Amygdala (tissue), 56 donors: ENCODE measurements around the gene TMEM44.
"Not testable (repeated sequence)": the region's sequence is repeated elsewhere in the genome, so short reads cannot be mapped to it uniquely, and the experiment has no call there.

Experiments used
- DNase-seq, 56 donors: peaks; one replicate each; lab custom pipeline; 2025; lab: John Stamatoyannopoulos, UW

TMEM44 gene

GRCh38 chr3:194654443-194654842 is 21.2 kb upstream of the TMEM44 start:
- DNase-seq = no peak

- DNase-seq = no peak
Measured at GRCh38 chr3:194647747-194648146, 14.5 kb upstream of the TMEM44 start.

DNA sequence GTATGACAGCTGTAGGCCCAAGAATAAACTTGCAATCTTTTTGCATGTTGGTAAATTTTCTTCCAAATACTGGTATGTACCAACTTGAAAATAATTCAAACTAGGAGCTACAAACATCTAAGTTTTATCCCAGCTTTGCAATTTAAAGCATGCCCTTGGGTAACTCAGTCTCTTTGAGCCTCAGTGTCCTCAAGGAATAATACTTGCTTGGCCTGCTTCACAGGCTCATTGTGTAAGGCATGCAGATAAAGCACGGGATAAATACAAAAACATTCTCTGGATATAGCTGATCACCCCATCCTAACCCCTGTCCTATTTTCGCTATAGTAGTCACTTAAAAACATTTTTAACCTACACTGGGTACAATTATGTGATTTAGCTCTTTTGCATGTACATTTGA is 9.6 kb upstream of the TMEM44 start:
- DNase-seq = no peak

DNA sequence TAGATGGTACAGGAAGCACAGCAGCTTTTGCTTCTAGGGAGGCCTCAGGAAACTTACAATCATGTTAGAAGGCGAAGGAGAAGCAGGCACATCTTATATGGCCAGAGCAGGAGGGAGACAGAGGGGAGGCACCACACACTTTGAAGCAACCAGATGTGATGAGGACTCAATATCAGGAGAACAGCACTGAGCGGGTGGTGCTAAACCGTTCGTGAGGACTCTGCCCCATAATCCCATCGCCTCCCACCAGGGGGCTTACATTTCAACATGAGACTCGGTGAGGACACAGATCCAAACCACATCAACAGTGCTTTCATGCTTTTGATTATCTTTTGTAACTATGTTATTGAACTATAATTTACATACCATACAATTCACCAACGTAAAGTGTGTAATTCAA is 7.6 kb upstream of the TMEM44 start:
- DNase-seq = no peak

DNA sequence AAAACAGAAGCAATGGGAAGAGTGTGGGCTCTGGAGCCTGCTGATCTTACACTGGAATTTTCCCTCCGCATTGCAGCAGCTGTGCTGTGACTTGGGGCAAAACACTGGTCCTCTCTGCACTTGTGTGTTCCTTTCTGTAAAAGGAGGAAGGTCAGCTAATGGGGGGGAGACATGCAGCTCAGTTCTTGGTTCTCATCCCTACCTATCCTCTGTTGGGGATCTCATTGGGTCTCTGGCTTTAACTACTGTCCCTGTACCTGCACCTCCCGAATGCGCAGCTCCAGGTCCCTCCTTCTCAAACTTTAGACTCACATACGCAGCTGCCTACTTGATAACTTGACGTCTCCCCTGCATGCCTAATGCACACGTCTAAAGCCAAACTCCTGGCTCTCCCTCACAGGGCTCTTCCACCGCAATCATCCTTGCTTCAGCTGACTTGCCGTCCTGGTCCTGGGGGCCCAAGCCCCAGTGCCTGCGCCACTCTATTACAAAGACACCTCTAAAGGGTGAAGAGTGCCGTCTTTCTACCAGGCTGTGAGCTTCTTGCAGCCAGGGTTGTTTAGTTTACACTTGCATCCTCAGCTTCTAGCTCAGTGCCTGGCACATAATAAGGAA is 5.9 kb upstream of the TMEM44 start:
- no peak for DNase-seq

DNA sequence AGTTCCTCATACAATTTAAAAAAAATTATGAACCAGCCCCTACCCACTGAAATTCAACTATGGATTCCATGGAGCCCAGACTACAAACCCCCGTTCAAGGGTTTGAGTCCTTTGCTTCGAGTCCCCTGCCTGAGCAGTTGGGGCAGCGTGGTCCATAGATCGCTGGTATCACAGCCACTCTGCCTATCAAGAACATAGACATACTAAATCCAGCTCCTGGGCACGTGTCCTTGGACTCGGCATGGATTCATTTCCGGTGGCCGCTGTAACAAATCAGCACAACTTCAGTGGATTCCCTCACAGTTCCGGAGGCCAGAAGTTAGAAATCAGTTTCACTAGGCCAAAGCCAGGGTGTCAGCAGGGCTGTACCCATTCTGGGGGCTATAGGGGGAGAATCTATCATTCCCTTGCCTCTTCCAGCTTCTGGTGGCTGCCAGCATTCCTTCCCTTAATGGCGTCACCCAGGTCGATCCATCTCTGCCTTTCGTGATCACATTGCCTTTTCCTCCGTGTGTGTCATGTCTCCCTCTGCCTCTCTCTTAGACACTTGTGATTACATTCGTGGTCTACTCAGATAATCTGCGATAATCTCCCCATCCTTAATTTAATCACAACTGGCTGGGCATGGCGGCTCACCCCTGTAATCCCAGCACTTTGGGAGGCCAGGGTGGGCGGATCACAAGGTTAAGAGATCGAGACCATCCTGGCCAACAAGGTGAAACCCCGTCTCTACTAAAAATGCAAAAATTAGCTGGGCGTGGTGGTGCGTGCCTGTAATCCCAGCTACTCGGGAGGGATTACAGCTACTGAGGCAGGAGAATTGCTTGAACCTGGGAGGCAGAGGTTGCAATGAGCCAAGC is 4.6 kb upstream of the TMEM44 start:
- no peak for DNase-seq

- no peak for DNase-seq
Measured at GRCh38 chr3:194637066-194637465, 3.8 kb upstream of the TMEM44 start.

DNA sequence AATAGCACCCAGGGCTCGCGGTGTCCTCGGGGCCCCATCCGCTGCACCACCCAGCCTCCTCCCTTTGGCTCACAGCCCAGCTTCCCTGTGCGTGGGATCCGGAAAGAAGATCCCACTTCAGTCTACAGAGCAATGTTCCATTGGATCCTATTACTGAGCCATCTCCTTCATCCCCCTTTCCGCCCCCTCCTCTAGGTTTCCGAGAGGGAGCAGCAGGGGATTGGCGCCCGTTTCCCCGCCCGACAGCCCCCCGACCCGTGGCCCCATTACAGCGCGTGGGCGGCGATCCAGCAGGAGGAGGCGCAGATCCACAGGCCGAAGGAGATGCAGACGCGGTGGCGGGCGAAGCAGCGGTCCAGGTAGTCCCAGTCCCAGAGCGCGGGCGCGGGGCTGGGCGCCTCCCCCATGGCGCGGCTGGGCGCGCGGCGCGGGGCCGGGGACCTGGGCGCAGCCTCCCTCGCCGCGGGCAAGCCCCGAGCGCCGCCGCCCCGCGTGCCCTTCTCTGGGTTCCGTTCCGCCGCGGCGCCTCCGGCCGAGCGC is 340 bp downstream of the TMEM44 start:
- peak in 3 of 56 donors; percentile 33 to 40 (median 34) for DNase-seq

- DNase-seq = no peak
Measured at GRCh38 chr3:194632226-194632808, 902 bp downstream of the TMEM44 start.

GRCh38 chr3:194631696-194632095 is 1.5 kb downstream of the TMEM44 start:
- DNase-seq = no peak

DNA sequence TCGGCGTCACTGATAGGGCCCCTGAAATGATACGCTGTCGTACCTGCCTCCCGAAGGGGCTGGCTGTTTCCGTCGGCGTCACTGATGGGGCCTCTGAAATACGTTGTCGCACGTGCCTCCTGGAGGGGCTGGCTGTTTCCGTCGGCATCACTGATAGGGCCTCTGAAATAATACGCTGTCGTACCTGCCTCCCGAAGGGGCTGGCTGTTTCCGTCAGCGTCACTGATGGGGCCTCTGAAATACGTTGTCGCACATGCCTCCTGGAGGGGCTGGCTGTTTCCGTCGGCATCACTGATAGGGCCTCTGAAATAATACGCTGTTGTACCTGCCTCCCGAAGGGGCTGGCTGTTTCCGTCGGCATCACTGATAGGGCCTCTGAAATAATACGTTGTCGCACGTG is 2.5 kb downstream of the TMEM44 start:
- DNase-seq = not testable (repeated sequence)

- DNase-seq = no peak
Measured at GRCh38 chr3:194624956-194625355, 8.3 kb downstream of the TMEM44 start.

- peak in 3 of 56 donors; percentile 20 to 38 (median 24) for DNase-seq
Measured at GRCh38 chr3:194623449-194624290, 9.5 kb downstream of the TMEM44 start.

DNA sequence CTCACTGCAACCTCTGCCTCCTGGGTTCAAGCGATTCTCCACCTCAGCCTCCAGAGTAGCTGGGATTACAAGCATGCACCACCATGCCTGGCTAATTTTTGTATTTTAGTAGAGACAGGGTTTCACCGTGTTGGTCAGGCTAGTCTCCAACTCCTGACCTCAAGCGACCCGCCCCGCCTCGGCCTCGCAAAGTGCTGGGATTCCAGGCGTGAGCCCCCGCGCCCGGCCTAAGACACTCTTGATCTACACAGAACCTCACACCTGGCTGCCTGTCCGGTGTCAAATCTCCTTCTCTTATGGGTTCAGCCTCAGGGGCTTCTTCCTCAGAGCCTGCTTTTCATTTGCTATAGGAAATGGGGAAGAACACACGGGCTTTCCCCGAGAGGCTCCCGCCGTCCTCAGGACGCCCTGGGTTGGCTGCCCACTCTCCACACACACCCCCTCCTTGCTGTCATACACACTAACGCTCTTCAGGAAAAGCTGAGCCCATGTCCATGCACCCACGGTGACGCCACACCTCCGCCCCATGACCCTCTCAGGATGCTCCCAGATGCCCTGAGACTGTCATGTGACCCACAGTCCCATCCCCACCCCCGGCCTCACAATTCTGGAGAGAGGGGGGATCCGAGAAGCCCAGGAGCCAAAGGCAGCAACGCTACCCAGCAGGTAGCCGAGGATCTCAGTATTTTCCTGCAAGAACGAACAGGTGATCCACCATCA is 10.4 kb downstream of the TMEM44 start:
- DNase-seq = no peak

- DNase-seq = no peak
Measured at GRCh38 chr3:194621947-194622346, 11.3 kb downstream of the TMEM44 start.

GRCh38 chr3:194620196-194620595 is 13.0 kb downstream of the TMEM44 start:
- DNase-seq = no peak

DNA sequence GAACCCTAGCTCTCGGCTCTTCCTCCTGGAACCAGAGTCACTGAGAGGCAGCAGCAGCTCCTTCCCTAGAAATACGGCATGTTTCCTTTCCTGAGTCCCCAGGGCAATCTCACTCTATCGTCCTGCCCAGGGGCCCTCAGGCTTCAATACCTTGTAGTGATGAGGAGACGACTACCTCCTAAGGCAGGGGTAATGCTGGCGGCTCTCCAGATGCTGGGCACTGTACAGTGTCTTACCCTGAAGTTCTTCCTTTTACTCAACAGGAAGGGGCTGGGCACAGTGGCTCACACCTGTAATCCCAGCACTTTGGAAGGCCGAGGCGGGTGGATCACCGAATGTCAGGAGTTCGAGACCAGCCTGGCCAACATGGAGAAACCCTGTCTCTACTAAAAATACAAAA is 13.5 kb downstream of the TMEM44 start:
- DNase-seq = no peak

DNA sequence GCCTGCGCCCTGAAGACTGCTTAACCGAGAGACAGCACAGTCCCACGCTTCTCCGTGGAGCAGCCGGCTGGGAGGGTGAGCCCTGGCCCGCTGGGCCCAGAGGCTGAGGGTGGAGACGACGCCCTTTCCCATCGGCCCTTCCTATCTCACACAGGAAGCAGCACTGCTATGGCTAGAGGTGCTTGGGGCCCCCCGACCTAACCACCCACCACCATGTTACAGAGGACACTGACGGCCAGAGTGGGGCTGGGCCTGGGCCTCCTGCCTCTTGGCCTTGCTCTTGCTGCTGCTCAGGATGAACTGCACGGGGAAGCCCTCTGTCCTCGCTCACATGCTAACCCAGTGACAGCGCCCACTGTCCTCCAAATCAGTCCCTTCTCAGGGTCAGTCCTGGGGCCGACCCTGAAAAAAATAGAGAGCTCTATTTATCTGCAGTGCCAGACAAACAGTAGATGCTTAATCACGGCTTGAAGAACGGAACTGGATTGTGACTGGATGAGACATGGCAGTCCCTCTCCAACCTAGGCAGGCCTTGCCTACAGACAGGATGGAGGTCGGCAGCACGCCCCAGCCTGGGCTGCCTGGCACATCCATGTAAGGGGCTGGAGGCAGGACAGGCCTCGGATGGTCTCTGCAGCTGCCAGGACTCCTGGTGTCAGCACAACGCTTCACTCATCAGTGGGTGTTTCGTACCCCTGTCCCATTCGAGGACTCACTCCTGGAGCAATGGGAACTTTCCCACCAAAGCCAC is 14.2 kb downstream of the TMEM44 start:
- no peak for DNase-seq

- DNase-seq = no peak
Measured at GRCh38 chr3:194617827-194618226, 15.4 kb downstream of the TMEM44 start.
